GM19395 (cell line): ENCODE measurements around the gene OOSP1.
"Not testable (repeated sequence)": the region's sequence is repeated elsewhere in the genome, so short reads cannot be mapped to it uniquely, and the experiment has no call there.

ENCODE experiments used
- ATAC-seq: cut with Tn5 transposase; IDR thresholded peaks from one replicate; pipeline ENCODE4 v1.9.1; 2021; ENCODE audit warnings: mild to moderate bottlenecking, moderate library complexity; ENCODE audit not compliant: unreplicated experiment

OOSP1 gene

GRCh38 chr11:59960502-59961381 lies 22.5 kb downstream of the OOSP1 start:
- ATAC-seq = no peak

- ATAC-seq = no peak
These were observed 23.9 kb downstream of the OOSP1 start for GRCh38 chr11:59962107-59962482.

GRCh38 chr11:59963733-59964132 lies 25.5 kb downstream of the OOSP1 start, which contains the start of gene OOSP4A:
Gene OOSP4A, plus strand, starts transcription at chr11:59964033. Its CDS starts 0 bp downstream, at chr11:59964033.
- ATAC-seq = no peak

DNA sequence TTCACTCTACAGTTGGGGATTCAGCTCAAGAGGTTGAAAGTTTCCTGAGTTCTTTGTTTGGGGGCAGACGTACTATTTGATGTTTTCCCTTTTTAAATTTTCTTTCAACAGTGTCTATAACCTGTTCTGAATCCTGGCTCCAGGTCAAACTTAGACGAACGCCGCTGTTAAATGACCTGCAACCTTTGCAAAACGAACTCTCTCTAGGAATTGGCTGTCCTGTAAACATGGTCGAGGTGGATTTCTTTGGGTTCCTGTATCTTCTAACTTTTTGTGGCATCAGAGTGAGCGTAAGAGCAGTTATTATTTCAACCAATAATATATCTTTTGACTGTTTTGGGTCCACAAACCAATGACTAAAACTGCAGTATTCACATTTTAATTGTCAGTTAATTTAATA lies 27.2 kb downstream of the OOSP1 start:
- no peak for ATAC-seq

- no peak for ATAC-seq
These were observed 28.0 kb downstream of the OOSP1 start for GRCh38 chr11:59966201-59966600.

GRCh38 chr11:59967677-59968394 lies 29.6 kb downstream of the OOSP1 start:
- ATAC-seq = no peak

DNA sequence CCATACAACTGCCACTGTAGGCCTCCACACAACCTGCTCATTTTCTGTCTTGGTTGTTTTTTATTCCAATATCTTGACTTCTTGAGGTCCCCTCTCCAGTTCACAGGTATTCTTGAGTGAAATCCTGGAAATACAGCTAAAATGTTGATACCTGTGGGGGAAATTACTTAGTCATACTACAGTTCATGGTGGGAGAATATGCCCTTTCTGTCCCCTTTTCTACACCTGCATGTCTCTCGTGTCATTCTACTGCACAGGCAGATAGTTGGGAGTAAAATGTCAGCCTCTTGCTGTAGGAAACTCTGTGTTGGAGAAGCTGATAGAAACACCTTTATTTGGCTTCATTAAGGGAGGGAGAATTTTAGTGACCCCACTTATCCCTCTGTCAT lies 30.2 kb downstream of the OOSP1 start:
- no peak for ATAC-seq

GRCh38 chr11:59973097-59973496 lies 34.9 kb downstream of the OOSP1 start:
- ATAC-seq = no peak

DNA sequence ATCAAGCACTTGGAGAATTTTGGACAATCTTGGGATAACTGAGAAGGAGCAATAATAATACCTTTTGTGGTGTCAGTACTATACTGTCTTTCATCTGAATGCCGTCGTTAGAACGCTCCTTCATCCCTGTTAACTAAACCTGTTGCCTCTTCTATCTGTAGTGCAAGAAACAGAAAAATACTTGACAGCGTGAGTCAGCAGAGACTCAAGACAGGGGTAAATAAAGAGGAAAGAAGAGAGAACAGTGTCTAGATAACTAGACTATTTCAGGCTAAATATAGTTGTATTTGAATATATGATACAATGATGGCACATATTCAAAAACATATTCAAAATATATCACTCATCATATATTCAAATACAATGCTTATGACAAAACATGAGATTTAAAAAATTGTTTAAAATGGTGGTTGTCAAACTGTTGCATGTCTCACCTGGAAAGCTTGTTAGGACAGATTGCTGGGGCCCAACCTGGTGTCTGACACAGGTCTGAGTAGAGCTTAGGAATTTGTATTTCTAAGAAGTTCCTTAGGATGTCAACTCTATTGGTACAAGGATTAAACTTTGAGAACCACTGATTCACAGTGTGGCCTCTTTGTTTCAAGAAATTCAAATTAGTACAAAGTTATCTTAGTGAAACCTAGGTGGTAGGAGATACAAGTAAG lies 43.0 kb downstream of the OOSP1 start:
- ATAC-seq = no peak

- ATAC-seq = not testable (repeated sequence)
These were observed 43.8 kb downstream of the OOSP1 start for GRCh38 chr11:59982037-59982436.

GRCh38 chr11:59983212-59983611 lies 45.0 kb downstream of the OOSP1 start:
- no peak for ATAC-seq

- ATAC-seq = no peak
These were observed 46.1 kb downstream of the OOSP1 start for GRCh38 chr11:59984368-59984767.

- no peak for ATAC-seq
These were observed 52.2 kb downstream of the OOSP1 start for GRCh38 chr11:59990421-59990820.

DNA sequence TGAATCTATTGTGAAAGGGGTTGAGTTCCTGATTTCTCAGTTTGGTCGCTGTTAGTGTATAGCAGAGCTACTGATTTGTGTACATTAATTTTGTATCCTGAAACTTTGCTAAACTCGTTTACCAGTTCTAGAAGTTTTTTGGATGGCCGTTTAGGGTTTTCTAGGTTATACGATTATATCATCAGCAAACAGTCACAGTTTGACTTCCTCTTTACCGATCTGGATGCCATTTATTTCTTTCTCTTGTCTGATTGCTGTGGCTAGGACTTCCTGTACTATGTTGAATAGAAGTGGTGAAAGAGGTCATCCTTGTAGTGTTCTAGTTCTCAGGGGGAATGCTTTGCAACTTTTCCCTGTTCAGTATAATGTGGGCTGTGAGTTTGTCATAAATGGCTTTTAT lies 54.2 kb downstream of the OOSP1 start:
- no peak for ATAC-seq

DNA sequence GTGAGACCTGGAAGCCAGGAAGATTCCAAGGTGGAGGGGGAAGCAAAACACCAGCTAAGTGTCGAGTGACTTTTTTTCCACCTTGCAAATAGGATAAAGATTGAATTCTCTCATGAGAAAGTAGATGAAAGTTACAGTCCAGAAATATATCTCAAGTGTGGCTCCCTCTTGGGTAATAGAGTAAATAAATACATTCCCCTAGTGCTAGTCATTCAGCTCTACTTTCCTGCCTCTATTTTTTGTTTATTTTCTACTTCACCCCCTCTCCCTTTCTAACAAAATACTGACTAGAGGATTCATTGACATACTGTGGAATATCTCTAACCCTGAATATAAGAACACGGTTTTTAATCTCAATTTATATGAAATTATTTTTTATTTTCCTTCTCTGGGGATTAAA lies 59.6 kb downstream of the OOSP1 start:
- no peak for ATAC-seq

DNA sequence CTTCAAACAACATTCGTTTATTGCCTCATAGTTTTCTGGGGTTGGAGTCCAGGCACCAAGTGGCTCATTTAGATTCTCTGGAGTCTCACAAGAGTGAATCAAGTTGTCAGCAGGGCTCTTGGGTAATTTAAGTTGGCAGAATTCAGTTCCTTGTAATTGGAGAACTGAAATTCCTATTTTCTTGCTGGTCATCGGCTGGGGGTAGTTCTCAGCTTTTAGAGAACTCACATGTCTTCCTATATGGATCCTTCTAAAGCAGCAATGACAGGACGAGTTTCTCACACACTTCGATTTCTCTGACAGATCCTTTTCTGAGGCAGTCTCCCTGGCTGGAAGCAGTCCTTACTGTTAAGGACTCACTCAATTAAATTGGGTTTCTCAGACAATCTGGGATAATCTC lies 61.5 kb downstream of the OOSP1 start:
- ATAC-seq = no peak

- no peak for ATAC-seq
These were observed 65.5 kb downstream of the OOSP1 start for GRCh38 chr11:60003729-60004128.

DNA sequence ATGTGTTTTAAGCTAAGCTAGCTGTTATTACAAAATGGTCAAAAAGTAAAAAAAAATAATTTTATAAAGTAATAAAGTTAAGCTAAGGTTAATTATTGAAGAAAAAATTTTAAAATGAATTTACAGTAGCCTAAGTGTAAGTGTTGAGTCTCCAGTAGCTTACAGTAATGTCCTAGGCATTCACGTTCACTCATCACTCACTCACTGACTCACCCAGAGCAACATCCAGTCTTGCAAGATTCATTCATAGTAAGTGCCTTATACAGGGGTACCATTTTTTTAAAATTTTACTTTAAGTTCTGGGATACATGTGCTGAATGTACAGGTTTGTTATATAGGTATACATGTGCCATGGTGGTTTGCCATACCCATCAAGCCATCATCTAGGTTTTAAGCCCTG lies 67.1 kb downstream of the OOSP1 start:
- no peak for ATAC-seq
